HG03558 (cell line): ENCODE measurements around the gene PCNT.

Experiments
- ATAC-seq: cut with Tn5 transposase; IDR thresholded peaks from one replicate; pipeline ENCODE4 v1.9.1; 2021; ENCODE audit warnings: moderate number of reproducible peaks; ENCODE audit not compliant: unreplicated experiment; ENCODE audit errors: extremely low read depth

The PCNT gene

GRCh38 chr21:46334351-46335140 lies 10.6 kb downstream of the PCNT start:
- ATAC-seq, result no peak

- ATAC-seq, result no peak
These were observed 12.6 kb downstream of the PCNT start for GRCh38 chr21:46336603-46337002.

GRCh38 chr21:46340998-46341397 lies 17.0 kb downstream of the PCNT start:
- ATAC-seq, result no peak

GRCh38 chr21:46344219-46344915 lies 20.4 kb downstream of the PCNT start:
- no peak for ATAC-seq

- ATAC-seq, result no peak
These were observed 21.9 kb downstream of the PCNT start for GRCh38 chr21:46345861-46346260.

- no peak for ATAC-seq
These were observed 22.6 kb downstream of the PCNT start for GRCh38 chr21:46346296-46347202.

GRCh38 chr21:46347203-46347550 lies 23.2 kb downstream of the PCNT start:
- ATAC-seq, result no peak

GRCh38 chr21:46347791-46348381 lies 23.9 kb downstream of the PCNT start:
- ATAC-seq, result no peak

- no peak for ATAC-seq
These were observed 25.3 kb downstream of the PCNT start for GRCh38 chr21:46349134-46349760.

GRCh38 chr21:46350571-46350970 lies 26.6 kb downstream of the PCNT start:
- ATAC-seq, result no peak

GRCh38 chr21:46350981-46351380 lies 27.0 kb downstream of the PCNT start:
- ATAC-seq, result no peak

- no peak for ATAC-seq
These were observed 27.7 kb downstream of the PCNT start for GRCh38 chr21:46351476-46352163.

- ATAC-seq, result no peak
These were observed 28.2 kb downstream of the PCNT start for GRCh38 chr21:46352164-46352515.

- ATAC-seq, result no peak
These were observed 29.0 kb downstream of the PCNT start for GRCh38 chr21:46352913-46353312.

- no peak for ATAC-seq
These were observed 30.1 kb downstream of the PCNT start for GRCh38 chr21:46354046-46354445.

- ATAC-seq, result no peak
These were observed 30.6 kb downstream of the PCNT start for GRCh38 chr21:46354518-46354917.

GRCh38 chr21:46355161-46356004 lies 31.4 kb downstream of the PCNT start:
- no peak for ATAC-seq

- ATAC-seq, result no peak
These were observed 32.0 kb downstream of the PCNT start for GRCh38 chr21:46356005-46356338.
